ENCODE measurements around the gene MSH5.

MSH5 gene

GRCh38 chr6:31739639-31740396 lies at the start of gene MSH5:
Gene MSH5 (plus strand): TSS chr6:31740005. CDS start chr6:31740467, 462 bp downstream.
- no peaks in the 10 kb centered on the region for H3K27me3 ChIP-seq
- TF ChIP-seq Cebpa-rat (IDR thresholded peaks at IDR 0.05), result no peak
- H3K4me2 ChIP-seq, result peak within 1 kb of the TSS; percentile 93 to 100 (median 99)
- H3K9ac ChIP-seq, result peak within 1 kb of the TSS; percentile 88 to 97 (median 92)
- peaks cover 0 to 3% (median 0%) of the 10 kb centered on the region in 11 experiments; a peak in 3 of 22 replicates for H4K20me1 ChIP-seq
- peaks cover 56 to 70% (median 63%) of the 10 kb centered on the region in 10 experiments for H3K4me1 ChIP-seq
- peak within 1 kb of the TSS; percentile 75 to 98 (median 88) for H3K4me3 ChIP-seq
- peaks cover 0 to 37% (median 31%) of the 10 kb centered on the region in 11 experiments; a peak in 18 of 22 replicates for H3K36me3 ChIP-seq
- H3K27ac ChIP-seq, result peak within 1 kb of the TSS; percentile 81 to 100 (median 97); a peak in 21 of 22 replicates
- H3K9me3 ChIP-seq (replicated peaks in 1 of 11), result no peaks in the 10 kb centered on the region

DNA sequence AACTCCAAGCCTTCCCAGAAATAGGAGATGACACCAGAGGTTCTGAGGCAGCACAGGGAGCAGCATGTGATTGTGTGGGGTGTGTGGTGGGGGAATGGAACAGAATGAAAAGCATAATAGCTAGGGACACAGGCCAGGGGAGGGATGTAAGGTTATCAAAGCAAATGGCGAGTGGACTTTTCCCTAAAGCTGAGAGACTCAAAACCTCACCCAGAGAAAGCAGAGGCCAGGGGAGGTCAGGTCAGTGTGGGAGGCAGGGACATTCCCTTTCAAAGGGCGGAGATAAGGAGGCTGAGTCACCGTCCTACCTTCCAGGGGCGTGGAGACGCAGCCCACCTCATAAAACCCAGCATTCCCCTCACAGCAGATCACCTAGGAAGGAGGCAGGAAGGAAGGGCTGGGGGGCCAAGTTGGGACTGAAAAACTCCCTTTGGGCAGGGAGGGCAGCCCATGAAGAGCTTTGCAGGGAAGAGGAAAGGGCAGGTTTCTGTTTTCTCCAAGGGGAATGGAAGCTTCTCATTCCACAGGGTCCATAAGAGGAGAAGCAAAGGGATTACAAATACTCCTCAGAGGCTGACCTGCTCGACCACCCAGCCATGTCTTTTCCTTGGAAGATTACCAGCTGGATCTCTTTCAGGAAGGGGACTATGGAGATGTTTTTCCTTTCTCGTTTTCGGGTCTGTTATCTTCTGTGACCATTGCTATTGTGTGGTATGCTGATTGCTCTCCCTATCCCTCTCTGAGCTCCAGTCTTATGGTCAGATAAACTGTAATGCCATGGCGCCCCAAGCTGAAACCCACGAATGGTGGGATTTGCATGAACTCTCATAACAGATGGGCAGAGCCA lies 49.4 kb upstream of the MSH5 start:
- Histone ChIP-seq H3K9me3 (replicated peaks in 1 of 11) (no peaks in the 10 kb centered on the region), H3K4me2 (peak overlapping the region in 5 of 11 experiments; percentile 39 to 57 (median 52); a peak in 7 of 22 replicates), H3K4me3 (no peak overlapping the region), H3K27me3 (no peaks in the 10 kb centered on the region), H4K20me1 (peaks cover 0 to 34% (median 4%) of the 10 kb centered on the region in 11 experiments; a peak in 7 of 22 replicates), H3K36me3 (peaks cover 97 to 100% (median 98%) of the 10 kb centered on the region in 11 experiments), H3K27ac (peak overlapping the region in 1 of 11 experiments; percentile 13; a peak in 1 of 22 replicates), H3K9ac (peak overlapping the region in 4 of 11 experiments; percentile 13 to 46 (median 29); a peak in 6 of 22 replicates), H3K4me1 (peaks cover 0 to 24% (median 12%) of the 10 kb centered on the region in 10 experiments; a peak in 12 of 20 replicates)
- no peak for TF ChIP-seq Cebpa-rat (IDR thresholded peaks at IDR 0.05)

- Histone ChIP-seq H3K9ac (peak overlapping the region in 3 of 11 experiments; percentile 13 to 43 (median 21); a peak in 5 of 22 replicates), H3K4me2 (0 out of 22 replicates have a peak overlapping the region, but pooled peaks of 1 of the 11 experiments have one; percentile 56), H3K36me3 (peaks cover 97 to 100% (median 98%) of the 10 kb centered on the region in 11 experiments), H3K27me3 (no peaks in the 10 kb centered on the region), H3K9me3 (replicated peaks in 1 of 11) (no peaks in the 10 kb centered on the region), H3K4me3 (no peak overlapping the region), H4K20me1 (peaks cover 0 to 34% (median 4%) of the 10 kb centered on the region in 11 experiments; a peak in 7 of 22 replicates), H3K4me1 (peaks cover 0 to 24% (median 12%) of the 10 kb centered on the region in 10 experiments; a peak in 12 of 20 replicates), H3K27ac (no peak overlapping the region)
- TF ChIP-seq Cebpa-rat (IDR thresholded peaks at IDR 0.05), result no peak
These were observed 48.7 kb upstream of the MSH5 start for GRCh38 chr6:31691078-31691463.

- no peaks in the 10 kb centered on the region for H3K9me3 ChIP-seq (replicated peaks in 1 of 11)
- no peaks in the 10 kb centered on the region for H3K27me3 ChIP-seq
- H3K4me1 ChIP-seq, result peaks cover 0 to 24% (median 12%) of the 10 kb centered on the region in 10 experiments; a peak in 12 of 20 replicates
- no peak overlapping the region for H3K27ac ChIP-seq
- H3K4me2 ChIP-seq, result no peak overlapping the region
- no peak for TF ChIP-seq Cebpa-rat (IDR thresholded peaks at IDR 0.05)
- peaks cover 0 to 39% (median 5%) of the 10 kb centered on the region in 11 experiments; a peak in 10 of 22 replicates for H4K20me1 ChIP-seq
- peaks cover 97 to 100% (median 98%) of the 10 kb centered on the region in 11 experiments for H3K36me3 ChIP-seq
- no peak overlapping the region for H3K4me3 ChIP-seq
- H3K9ac ChIP-seq, result no peak overlapping the region
These were observed 48.2 kb upstream of the MSH5 start for GRCh38 chr6:31691564-31692108.

DNA sequence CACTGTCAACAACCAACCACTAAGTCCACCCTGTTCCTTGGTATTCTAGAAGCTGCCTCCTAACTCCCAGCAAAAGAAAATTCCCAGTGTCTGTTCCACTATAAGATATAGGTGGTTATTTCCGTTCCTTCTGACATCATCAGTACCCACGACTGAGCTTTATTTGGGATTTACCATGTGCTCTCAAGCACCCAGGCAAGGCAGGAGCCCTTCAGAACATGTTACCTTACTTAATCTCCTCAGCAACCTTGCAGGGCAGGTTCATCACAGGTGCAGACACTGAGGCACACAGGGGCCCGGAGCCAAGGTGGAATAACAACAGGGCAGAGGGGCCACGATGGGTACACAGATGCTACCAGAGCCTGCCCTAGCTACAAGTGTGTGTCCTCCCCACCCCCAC lies 47.5 kb upstream of the MSH5 start:
- peaks cover 96 to 100% (median 98%) of the 10 kb centered on the region in 11 experiments for H3K36me3 ChIP-seq
- H3K27me3 ChIP-seq, result no peaks in the 10 kb centered on the region
- TF ChIP-seq Cebpa-rat (IDR thresholded peaks at IDR 0.05), result no peak
- no peaks in the 10 kb centered on the region for H3K9me3 ChIP-seq (replicated peaks in 1 of 11)
- H3K9ac ChIP-seq, result no peak overlapping the region
- no peak overlapping the region for H3K27ac ChIP-seq
- no peak overlapping the region for H3K4me3 ChIP-seq
- peaks cover 0 to 30% (median 12%) of the 10 kb centered on the region in 10 experiments; a peak in 12 of 20 replicates for H3K4me1 ChIP-seq
- H4K20me1 ChIP-seq, result peaks cover 0 to 42% (median 11%) of the 10 kb centered on the region in 11 experiments; a peak in 14 of 22 replicates
- no peak overlapping the region for H3K4me2 ChIP-seq

DNA sequence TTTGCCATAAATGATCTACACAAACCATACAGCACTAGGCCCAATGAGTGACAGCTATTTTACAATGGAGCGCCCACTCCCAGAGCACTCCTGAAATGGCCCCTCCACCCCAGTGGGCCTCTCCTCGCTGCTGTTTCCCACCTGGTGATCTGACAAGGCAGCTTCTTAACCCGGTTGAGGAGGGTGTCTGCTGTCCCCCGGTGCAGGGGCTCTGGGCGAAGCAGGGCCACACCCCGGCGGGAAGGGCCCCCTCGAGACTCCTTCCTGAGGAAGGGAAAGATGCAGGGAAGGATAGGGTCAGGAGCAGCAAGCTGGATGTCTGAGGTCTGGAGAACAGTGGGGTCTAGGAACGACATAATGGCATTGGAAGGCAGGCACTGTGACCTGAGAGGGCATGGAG lies 46.9 kb upstream of the MSH5 start:
- H4K20me1 ChIP-seq, result peaks cover 0 to 42% (median 15%) of the 10 kb centered on the region in 11 experiments; a peak in 16 of 22 replicates
- no peak overlapping the region for H3K4me2 ChIP-seq
- no peak for TF ChIP-seq Cebpa-rat (IDR thresholded peaks at IDR 0.05)
- no peaks in the 10 kb centered on the region for H3K9me3 ChIP-seq (replicated peaks in 1 of 11)
- H3K4me3 ChIP-seq, result no peak overlapping the region
- H3K9ac ChIP-seq, result peak overlapping the region in 1 of 11 experiments; percentile 29; a peak in 1 of 22 replicates
- H3K27me3 ChIP-seq, result no peaks in the 10 kb centered on the region
- H3K27ac ChIP-seq, result no peak overlapping the region
- peaks cover 0 to 36% (median 12%) of the 10 kb centered on the region in 10 experiments; a peak in 14 of 20 replicates for H3K4me1 ChIP-seq
- peaks cover 96 to 100% (median 98%) of the 10 kb centered on the region in 11 experiments for H3K36me3 ChIP-seq

GRCh38 chr6:31693535-31693934 lies 46.3 kb upstream of the MSH5 start:
- H3K4me3 ChIP-seq, result no peak overlapping the region
- H4K20me1 ChIP-seq, result peaks cover 2 to 38% (median 20%) of the 10 kb centered on the region in 11 experiments; a peak in 16 of 22 replicates
- no peak overlapping the region for H3K27ac ChIP-seq
- H3K27me3 ChIP-seq, result no peaks in the 10 kb centered on the region
- H3K4me1 ChIP-seq, result peaks cover 0 to 42% (median 12%) of the 10 kb centered on the region in 10 experiments; a peak in 14 of 20 replicates
- TF ChIP-seq Cebpa-rat (IDR thresholded peaks at IDR 0.05), result no peak
- peak overlapping the region in 2 of 11 experiments; percentile 11 to 29; a peak in 2 of 22 replicates for H3K9ac ChIP-seq
- H3K36me3 ChIP-seq, result peaks cover 93 to 99% (median 96%) of the 10 kb centered on the region in 11 experiments
- H3K9me3 ChIP-seq (replicated peaks in 1 of 11), result no peaks in the 10 kb centered on the region
- H3K4me2 ChIP-seq, result no peak overlapping the region

- H3K4me1 ChIP-seq, result peaks cover 15 to 47% (median 19%) of the 10 kb centered on the region in 10 experiments
- no peak overlapping the region for H3K4me3 ChIP-seq
- H3K4me2 ChIP-seq, result peak overlapping the region in 3 of 11 experiments; percentile 13 to 47 (median 47); a peak in 4 of 22 replicates
- H3K27me3 ChIP-seq, result no peaks in the 10 kb centered on the region
- H3K27ac ChIP-seq, result 0 out of 22 replicates have a peak overlapping the region, but pooled peaks of 1 of the 11 experiments have one; percentile 29
- no peaks in the 10 kb centered on the region for H3K9me3 ChIP-seq (replicated peaks in 1 of 11)
- H3K9ac ChIP-seq, result peak overlapping the region in 4 of 11 experiments; percentile 33 to 63 (median 38); a peak in 4 of 22 replicates
- TF ChIP-seq Cebpa-rat (IDR thresholded peaks at IDR 0.05), result no peak
- peaks cover 9 to 59% (median 35%) of the 10 kb centered on the region in 11 experiments; a peak in 16 of 22 replicates for H4K20me1 ChIP-seq
- H3K36me3 ChIP-seq, result peaks cover 78 to 93% (median 85%) of the 10 kb centered on the region in 11 experiments
These were observed 42.2 kb upstream of the MSH5 start for GRCh38 chr6:31697555-31697954.
